GM12891 (cell line): Measurements from ENCODE around the gene IPO4.

Experiments used
- PAX5 ChIP-seq: IDR thresholded peaks from 2 replicates; pipeline ENCODE4 v1.6.1; 2011; ENCODE audit warnings: low read length, moderate library complexity, mild to moderate bottlenecking; ENCODE audit not compliant: insufficient read depth, severe bottlenecking
- POLR2A ChIP-seq: IDR thresholded peaks from 2 replicates; pipeline ENCODE4 v1.6.1; 2011; ENCODE audit warnings: low read depth, low read length, control low read depth
- POLR2AphosphoS5 ChIP-seq: IDR thresholded peaks from 2 replicates; pipeline ENCODE4 v1.6.1; 2011; ENCODE audit warnings: low read depth, low read length, control low read depth
- POU2F2 ChIP-seq: IDR thresholded peaks from 2 replicates; pipeline ENCODE4 v1.6.1; 2011; ENCODE audit warnings: low read depth, mild to moderate bottlenecking, control low read depth, low read length, moderate library complexity
- SPI1 ChIP-seq: IDR thresholded peaks from 2 replicates; pipeline ENCODE4 v1.6.1; 2011; ENCODE audit warnings: low read depth, low read length, control low read depth
- TAF1 ChIP-seq: IDR thresholded peaks from 2 replicates; pipeline ENCODE4 v1.6.1; 2011; ENCODE audit warnings: low read depth, low read length, control low read depth

- TF ChIP-seq TAF1 (no peak), POLR2A (no peak), POLR2AphosphoS5 (no peak), POU2F2 (no peak), SPI1 (no peak), PAX5 (no peak)
Observed at GRCh38 chr14:24194873-24195185, 6.2 kb upstream of the IPO4 start.
